Measurements from ENCODE around the gene ATP13A4. TPM values are rescaled to one million over a fixed set of nuclear protein-coding genes. Genes with fewer than 3 reads are reported as not detected.

Gene ATP13A4
- total and polyA plus RNA-seq, 2 of the 8 experiments (the other 6 are each of a cell fraction or from before 2014, with no cell fraction given) = 0.12 TPM; not detected in 1

DNA sequence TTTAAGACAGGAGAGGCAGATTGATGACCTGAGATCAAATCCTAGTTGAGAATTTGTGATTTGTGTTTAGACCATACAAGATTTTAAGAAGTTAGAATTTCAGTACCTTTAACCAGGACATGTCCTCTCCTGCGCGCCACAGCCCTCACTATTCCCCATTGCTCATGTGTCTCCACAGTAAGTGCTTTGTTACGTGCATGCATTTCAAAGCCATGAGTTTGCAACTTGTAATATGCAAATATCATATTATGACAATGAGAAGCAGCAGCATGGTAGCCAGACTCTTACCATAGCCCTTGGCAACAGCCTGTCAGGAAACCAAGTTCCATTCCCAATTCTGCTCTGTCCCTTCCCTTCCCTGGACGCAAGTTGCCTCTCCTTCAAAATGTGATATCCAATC, 102.8 kb downstream of the ATP13A4 start:
- Histone ChIP-seq H4K20me1 (replicated peaks in 1 of 2; ENCODE audit: control insufficient read depth in 1 of 2, insufficient read depth in 2 of 2, low read length in 2 of 2) (no peaks in the 10 kb centered on the region), H3K56ac (replicated peaks; ENCODE audit: insufficient read length, low read depth, low read length) (no peak overlapping the region), H3K23me2 (ENCODE audit: low read depth, low read length) (no peaks in the 10 kb centered on the region), H2AK5ac (ENCODE audit: low read depth, low read length) (no peak overlapping the region), H2BK20ac (ENCODE audit: low read length) (no peak overlapping the region), H3K18ac (ENCODE audit: extremely low read depth, low read length) (no peak overlapping the region), H3K27ac (ENCODE audit: low read depth, low read length) (no peak overlapping the region), H3K79me1 (ENCODE audit: low read depth, low read length) (no peaks in the 10 kb centered on the region), H2BK5ac (ENCODE audit: low read depth, low read length) (no peak overlapping the region), H3K9ac (replicated peaks in 1 of 4; ENCODE audit: extremely low read depth in 1 of 4, low read depth in 3 of 4, low read length in 3 of 4) (no peak overlapping the region; a peak in 1 of 7 replicates), H2AFZ (ENCODE audit: low read length) (0 out of 2 replicates have a peak overlapping the region, but pooled peaks have one; percentile 71), H3K4me1 (replicated peaks in 1 of 4; ENCODE audit: control insufficient read depth in 3 of 4, insufficient read depth in 4 of 4, low read length in 3 of 4) (peaks cover 0 to 5% (median 2%) of the 10 kb centered on the region in 4 experiments; a peak in 1 of 7 replicates), H2BK120ac (replicated peaks; ENCODE audit: low read depth, low read length) (no peak overlapping the region), H3K27me3 (replicated peaks in 1 of 4; ENCODE audit: control insufficient read depth in 3 of 4, extremely low read depth in 1 of 4, insufficient read depth in 3 of 4, low read length in 3 of 4) (no peaks in the 10 kb centered on the region), H2BK15ac (ENCODE audit: low read length) (no peak overlapping the region), H2BK12ac (ENCODE audit: low read depth, low read length) (no peak overlapping the region), H3K9me3 (ENCODE audit: insufficient read depth in 2 of 2, low read depth in 1 of 2, low read length in 1 of 2) (no peaks in the 10 kb centered on the region), H3K4me3 (ENCODE audit: extremely low read depth in 1 of 4, insufficient read depth in 2 of 4, low read depth in 3 of 4, low read length in 4 of 4) (no peak overlapping the region), H3K79me2 (ENCODE audit: control insufficient read depth in 1 of 2, insufficient read depth in 2 of 2, low read length in 2 of 2) (no peaks in the 10 kb centered on the region), H4K5ac (ENCODE audit: insufficient read length, low read depth, low read length) (no peak overlapping the region), H3K4me2 (ENCODE audit: insufficient read depth in 1 of 2, low read depth in 2 of 2, low read length in 2 of 2) (no peak overlapping the region), H3K14ac (ENCODE audit: insufficient read length) (no peak overlapping the region), H3K23ac (ENCODE audit: insufficient read length) (no peak overlapping the region), H4K91ac (replicated peaks; ENCODE audit: insufficient read length, low read length) (no peak overlapping the region), H3K36me3 (ENCODE audit: control insufficient read depth in 2 of 4, insufficient read depth in 4 of 4, low read length in 3 of 4) (no peaks in the 10 kb centered on the region), H4K8ac (ENCODE audit: extremely low read depth, insufficient read depth, low read length) (no peak overlapping the region), H3K4ac (replicated peaks; ENCODE audit: insufficient read length, low read depth, low read length) (no peak overlapping the region)
- FAIRE-seq = no peak
- POLR2A ChIA-PET (ENCODE audit: partially characterized antibody) = no interaction called here
- CTCF ChIA-PET (ENCODE audit: partially characterized antibody) = interaction anchor here (0.6 to 1.6 kb wide), 5 partner anchors 9 to 419 kb away, joined by 3 to 9 read pairs (median 3); no protein-coding TSS in a partner anchor
- WGBS, 2 experiments (ENCODE audit: extremely low coverage in 1 of 2, insufficient coverage in 1 of 2, insufficient read length in 1 of 2, insufficient replicate concordance in 2 of 2, low coverage in 1 of 2, low lambda C conversion rate in 2 of 2, missing lambda C conversion rate in 1 of 2) = 93% methylated on average over 4 of the region's 4 CpGs; no CpG with 5 or more reads in 1 of the 2 experiments
- no peak for DNase-seq (ENCODE audit: low read depth in 1 of 2, low spot score in 2 of 2)
- TF ChIP-seq PHF8 (conservative IDR thresholded peaks at IDR 0.05; ENCODE audit: low read depth, low read length) (no peak), SUZ12 (IDR thresholded peaks at IDR 0.05; ENCODE audit: low read length) (no peak), SRF (IDR thresholded peaks at IDR 0.05; ENCODE audit: low read depth, low read length) (no peak), BCL11A (IDR thresholded peaks at IDR 0.05; ENCODE audit: low read depth in 2 of 2, low read length in 2 of 2) (no peak), NANOG (IDR thresholded peaks at IDR 0.05; ENCODE audit: insufficient read depth, low read depth, low read length, poor library complexity, severe bottlenecking) (no peak), CREB1 (IDR thresholded peaks at IDR 0.05) (no peak), TAF1 (IDR thresholded peaks at IDR 0.05; ENCODE audit: low read depth, low read length) (no peak), TCF12 (IDR thresholded peaks at IDR 0.05; ENCODE audit: low read depth, low read length) (no peak), SP4 (IDR thresholded peaks at IDR 0.05; ENCODE audit: low read length) (no peak), BRCA1 (IDR thresholded peaks at IDR 0.05; ENCODE audit: low read depth, low read length) (no peak), TBP (IDR thresholded peaks at IDR 0.05; ENCODE audit: low read depth, low read length) (no peak), MAFK (IDR thresholded peaks at IDR 0.05; ENCODE audit: low read depth, low read length) (no peak), SIRT6 (IDR thresholded peaks at IDR 0.05; ENCODE audit: low read length) (no peak), TAF7 (optimal IDR thresholded peaks at IDR 0.05; ENCODE audit: borderline replicate concordance, low read depth, low read length) (no peak), KDM1A (IDR thresholded peaks at IDR 0.05; ENCODE audit: borderline replicate concordance, low read length) (no peak), RXRA (IDR thresholded peaks at IDR 0.05; ENCODE audit: insufficient read depth, low read depth, low read length) (no peak)
